MM.1S (cell line): Measurements from ENCODE around the gene ZSCAN23.

ENCODE experiments used
- EZH2 ChIP-seq: fragments of 300-600 bp; sonication (generic); optimal IDR thresholded peaks from 2 replicates; pipeline ENCODE3; 2017; ENCODE audit warnings: low read depth, mild to moderate bottlenecking, antibody characterized with exemption, low read length, mixed read lengths
- EZH2phosphoT487 ChIP-seq: fragments of 300-600 bp; sonication (generic); IDR thresholded peaks from 2 replicates; pipeline ENCODE4 v1.6.1; 2018; ENCODE audit warnings: antibody characterized with exemption, low read length
- TF ChIP-seq, protein P1 (sequence below): fragments of 300-600 bp; sonication (generic); IDR thresholded peaks from 2 replicates; pipeline ENCODE4 v1.5.1; 2016; ENCODE audit warnings: antibody characterized with exemption, low read length, mixed read lengths

GRCh38 chr6:28485482-28485881 is 42.2 kb upstream of the ZSCAN23 start:
- TF ChIP-seq, protein P1, sequence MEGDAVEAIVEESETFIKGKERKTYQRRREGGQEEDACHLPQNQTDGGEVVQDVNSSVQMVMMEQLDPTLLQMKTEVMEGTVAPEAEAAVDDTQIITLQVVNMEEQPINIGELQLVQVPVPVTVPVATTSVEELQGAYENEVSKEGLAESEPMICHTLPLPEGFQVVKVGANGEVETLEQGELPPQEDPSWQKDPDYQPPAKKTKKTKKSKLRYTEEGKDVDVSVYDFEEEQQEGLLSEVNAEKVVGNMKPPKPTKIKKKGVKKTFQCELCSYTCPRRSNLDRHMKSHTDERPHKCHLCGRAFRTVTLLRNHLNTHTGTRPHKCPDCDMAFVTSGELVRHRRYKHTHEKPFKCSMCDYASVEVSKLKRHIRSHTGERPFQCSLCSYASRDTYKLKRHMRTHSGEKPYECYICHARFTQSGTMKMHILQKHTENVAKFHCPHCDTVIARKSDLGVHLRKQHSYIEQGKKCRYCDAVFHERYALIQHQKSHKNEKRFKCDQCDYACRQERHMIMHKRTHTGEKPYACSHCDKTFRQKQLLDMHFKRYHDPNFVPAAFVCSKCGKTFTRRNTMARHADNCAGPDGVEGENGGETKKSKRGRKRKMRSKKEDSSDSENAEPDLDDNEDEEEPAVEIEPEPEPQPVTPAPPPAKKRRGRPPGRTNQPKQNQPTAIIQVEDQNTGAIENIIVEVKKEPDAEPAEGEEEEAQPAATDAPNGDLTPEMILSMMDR = no peak
- TF ChIP-seq EZH2 (no peak), EZH2phosphoT487 (no peak)
